ENCODE results near the gene STARD5. TPM values are rescaled to one million over a fixed set of nuclear protein-coding genes. Genes with fewer than 3 reads are reported as not detected.

Gene STARD5
- total and polyA plus RNA-seq, 9 of the 15 experiments (the other 6 are each of a cell fraction or from before 2014, with no cell fraction given): 1.7 to 5.7 (median 2.2) TPM

DNA sequence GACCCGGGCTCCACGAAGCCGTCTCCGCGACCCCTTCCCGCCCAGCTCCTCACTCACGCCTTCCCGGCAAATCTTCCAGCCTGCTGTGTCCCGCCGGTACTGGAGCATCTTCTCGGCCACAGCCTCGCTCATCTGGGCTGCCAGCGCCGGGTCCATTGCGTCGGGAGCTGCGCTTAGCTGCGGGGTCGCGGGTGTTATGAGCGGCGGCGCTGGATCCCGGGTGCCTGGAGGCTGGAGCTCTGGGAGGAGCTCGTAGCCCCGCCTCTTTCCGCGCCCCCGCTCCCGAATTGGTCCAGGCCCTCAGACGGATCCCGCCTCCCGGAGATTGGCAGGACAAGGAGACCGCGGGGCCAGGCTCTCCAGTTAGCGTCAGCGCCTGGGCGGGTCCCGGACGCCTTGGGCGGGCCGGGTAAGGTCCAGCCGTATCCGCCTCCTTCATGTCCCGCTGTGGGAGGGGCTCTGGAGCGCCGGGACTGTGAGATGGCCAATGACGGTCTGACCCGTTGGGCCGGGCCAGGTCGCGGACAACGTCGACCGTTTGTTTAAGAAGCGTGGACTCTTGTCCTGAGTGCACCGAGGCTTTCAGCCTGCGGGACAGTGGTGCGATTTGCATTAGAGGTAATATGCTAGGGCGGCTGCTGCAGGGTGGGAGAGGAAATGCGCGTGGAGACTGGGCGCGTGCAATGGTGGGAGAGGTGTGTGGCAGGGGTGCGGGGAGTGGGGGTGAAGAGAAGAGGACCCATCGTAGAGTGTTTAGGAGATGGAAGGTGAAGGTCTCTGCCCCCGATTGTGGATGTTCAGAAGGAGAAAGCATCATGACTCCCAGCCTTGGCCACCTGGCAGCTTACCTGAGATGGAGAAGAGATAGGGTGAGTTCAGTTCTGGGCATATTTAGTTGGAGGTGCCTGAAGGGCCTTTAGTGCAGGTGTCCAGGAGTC is at the start of gene STARD5 (continued):
- TF ChIP-seq AFF1 (IDR thresholded peaks at IDR 0.05; ENCODE audit: low read depth in 1 of 2, partially characterized antibody in 2 of 2) (no peak), PYGO2 (tag; IDR thresholded peaks at IDR 0.05) (no peak), FOXM1 (IDR thresholded peaks at IDR 0.05; ENCODE audit: low read depth) (no peak), FOXM1 (CRISPR knock-in tag; IDR thresholded peaks at IDR 0.05; ENCODE audit: low read depth) (no peak), TCF15 (CRISPR knock-in tag; IDR thresholded peaks at IDR 0.05) (no peak), HDAC3 (IDR thresholded peaks at IDR 0.05; ENCODE audit: borderline replicate concordance, partially characterized antibody) (no peak), ZNF3 (CRISPR knock-in tag; IDR thresholded peaks at IDR 0.05) (no peak), GTF3C2 (IDR thresholded peaks at IDR 0.05; ENCODE audit: borderline replicate concordance, extremely low read depth, insufficient read length) (no peak), HDAC1 (IDR thresholded peaks at IDR 0.05) (peak in 1 of 2 experiments; percentile 51; a peak in 1 of 4 replicates), SAP30 (IDR thresholded peaks at IDR 0.05; ENCODE audit: borderline replicate concordance, insufficient read depth, low read depth, low read length, poor library complexity, severe bottlenecking) (no peak), YY1 (IDR thresholded peaks at IDR 0.05; ENCODE audit: borderline replicate concordance in 1 of 3, control insufficient read depth in 1 of 3, extremely low read depth in 1 of 3, insufficient read depth in 3 of 3, insufficient read length in 1 of 3, insufficient replicate concordance in 2 of 3, low read depth in 1 of 3, low read length in 2 of 3) (peak in 2 of 3 experiments; percentile 9 to 12), SUPT5H (IDR thresholded peaks at IDR 0.05) (peak; percentile 70), NUFIP1 (IDR thresholded peaks at IDR 0.05; ENCODE audit: partially characterized antibody) (no peak), RBM15 (IDR thresholded peaks at IDR 0.05; ENCODE audit: insufficient read depth, low read length) (no peak), KLF13 (tag; IDR thresholded peaks at IDR 0.05; ENCODE audit: borderline replicate concordance, low read depth) (no peak)
- TF ChIP-seq, protein P1, sequence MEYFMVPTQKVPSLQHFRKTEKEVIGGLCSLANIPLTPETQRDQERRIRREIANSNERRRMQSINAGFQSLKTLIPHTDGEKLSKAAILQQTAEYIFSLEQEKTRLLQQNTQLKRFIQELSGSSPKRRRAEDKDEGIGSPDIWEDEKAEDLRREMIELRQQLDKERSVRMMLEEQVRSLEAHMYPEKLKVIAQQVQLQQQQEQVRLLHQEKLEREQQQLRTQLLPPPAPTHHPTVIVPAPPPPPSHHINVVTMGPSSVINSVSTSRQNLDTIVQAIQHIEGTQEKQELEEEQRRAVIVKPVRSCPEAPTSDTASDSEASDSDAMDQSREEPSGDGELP (CRISPR knock-in tag; IDR thresholded peaks at IDR 0.05; ENCODE audit: borderline replicate concordance): peak; percentile 63; the same call in 1 of the 2 replicates
